Spinal cord (tissue), 10 donors: ENCODE measurements around the gene AFF3. TPM values are rescaled to one million over a fixed set of nuclear protein-coding genes. Genes with fewer than 3 reads are reported as not detected.
A peak's percentile ranks its signal among the peaks of the same experiment; 100 is the strongest.

ENCODE experiments used
- DNase-seq, 6 donors: peaks; one replicate each; pipeline versions ENCODE4 v3.0.0 to v3.0.0-alpha.2; 2013 to 2015; ENCODE audit warnings: low spot score in 6 of 6, low read depth in 4 of 6
- H3K27ac ChIP-seq: one replicate; pipeline ENCODE4 v1.5.1; 2013; ENCODE audit warnings: low read depth, low read length, control low read depth
- H3K27me3 ChIP-seq: one replicate; pipeline ENCODE4 v1.6.1; 2013; ENCODE audit warnings: low read length; ENCODE audit not compliant: control insufficient read depth, insufficient read depth
- H3K36me3 ChIP-seq: one replicate; pipeline ENCODE4 v1.6.1; 2013; ENCODE audit warnings: low read length; ENCODE audit not compliant: control insufficient read depth, insufficient read depth
- H3K4me1 ChIP-seq: one replicate; pipeline ENCODE4 v1.6.1; 2013; ENCODE audit warnings: low read length; ENCODE audit not compliant: control insufficient read depth, insufficient read depth
- H3K4me3 ChIP-seq: one replicate; pipeline ENCODE4 v1.5.1; 2013; ENCODE audit warnings: low read depth, low read length, control low read depth
- H3K9me3 ChIP-seq: one replicate; pipeline ENCODE4 v1.6.1; 2013; ENCODE audit warnings: low read length; ENCODE audit not compliant: control insufficient read depth, insufficient read depth
- WGBS: methylation state at CpG from one replicate; pipeline ENCODE4 v1.1.5; 2013; ENCODE audit warnings: missing lambda C conversion rate; ENCODE audit not compliant: insufficient coverage; 5-methylcytosine and 5-hydroxymethylcytosine counted together
- polyA plus RNA-seq, 2 donors: library from polyadenylated mRNA; unstranded; fragments of 120-200 nt; gene quantifications; one replicate each; pipeline ENCODE4 v1.2.1, GENCODE V29; 2013; ENCODE audit not compliant: insufficient read length in 2 of 2
- total RNA-seq, 2 donors: library from RNA; depleted of rRNA in 1 of 2; stranded (reverse); fragments of 120-200 nt in 1 of 2; fragments of >200 nt in 1 of 2; gene quantifications; one replicate each; pipeline versions ENCODE4 v1.2.3 to v1.2.4, GENCODE V29; 2013 to 2014
- donor health status: healthy.

AFF3 gene
- total and polyA plus RNA-seq, 4 donors, result 31.5 to 44.6 (median 42.4) TPM

- H3K4me1 ChIP-seq, result peaks cover 9% of the 10 kb centered on the region
- no peaks in the 10 kb centered on the region for H3K9me3 ChIP-seq
- no peak overlapping the region for H3K4me3 ChIP-seq
- no peaks in the 10 kb centered on the region for H3K36me3 ChIP-seq
- WGBS, result 76% methylated on average over 7 of the region's 9 CpGs
- DNase-seq, result no peak
- H3K27me3 ChIP-seq, result no peaks in the 10 kb centered on the region
- no peak overlapping the region for H3K27ac ChIP-seq
These were observed 490.3 kb downstream of the AFF3 start for GRCh38 chr2:99651930-99652670.

- Histone ChIP-seq H3K27me3 (no peaks in the 10 kb centered on the region), H3K4me1 (peaks cover 19% of the 10 kb centered on the region), H3K4me3 (no peak overlapping the region), H3K27ac (peak overlapping the region; percentile 50), H3K9me3 (no peaks in the 10 kb centered on the region), H3K36me3 (no peaks in the 10 kb centered on the region)
- DNase-seq, result peak in 2 of 6 donors; percentile 57 to 64
- 67% methylated on average over 1 of the region's 13 CpGs for WGBS
These were observed 493.2 kb downstream of the AFF3 start for GRCh38 chr2:99648906-99649789.

GRCh38 chr2:99648178-99648844, 494.1 kb downstream of the AFF3 start:
- Histone ChIP-seq H3K36me3 (no peaks in the 10 kb centered on the region), H3K4me1 (peaks cover 27% of the 10 kb centered on the region), H3K27ac (peak overlapping the region; percentile 51), H3K4me3 (no peak overlapping the region), H3K9me3 (no peaks in the 10 kb centered on the region), H3K27me3 (no peaks in the 10 kb centered on the region)
- peak in 2 of 6 donors; percentile 78 to 90 for DNase-seq
- WGBS, result no CpG with 5 or more reads among the region's 4 CpGs

GRCh38 chr2:99645960-99646359, 496.4 kb downstream of the AFF3 start:
- H3K4me3 ChIP-seq, result no peak overlapping the region
- DNase-seq, result no peak
- H3K27ac ChIP-seq, result peak overlapping the region; percentile 33
- H3K4me1 ChIP-seq, result peaks cover 30% of the 10 kb centered on the region
- H3K36me3 ChIP-seq, result no peaks in the 10 kb centered on the region
- 80% methylated on average over 1 of the region's 2 CpGs for WGBS
- H3K27me3 ChIP-seq, result no peaks in the 10 kb centered on the region
- H3K9me3 ChIP-seq, result no peaks in the 10 kb centered on the region

- H3K27me3 ChIP-seq, result no peaks in the 10 kb centered on the region
- H3K4me3 ChIP-seq, result no peak overlapping the region
- peak overlapping the region; percentile 15 for H3K27ac ChIP-seq
- H3K9me3 ChIP-seq, result no peaks in the 10 kb centered on the region
- peak in 2 of 6 donors; percentile 81 to 87 for DNase-seq
- 23% methylated on average over 3 of the region's 5 CpGs for whole genome bisulfite sequencing
- H3K36me3 ChIP-seq, result no peaks in the 10 kb centered on the region
- H3K4me1 ChIP-seq, result peaks cover 26% of the 10 kb centered on the region
These were observed 498.0 kb downstream of the AFF3 start for GRCh38 chr2:99644419-99644787.

GRCh38 chr2:99643787-99644418, 498.5 kb downstream of the AFF3 start:
- WGBS, result 35% methylated on average over 2 of the region's 9 CpGs
- H3K27ac ChIP-seq, result peak overlapping the region; percentile 15

GRCh38 chr2:99641999-99642398, 500.4 kb downstream of the AFF3 start:
- H3K27ac ChIP-seq, result no peak overlapping the region
- H3K27me3 ChIP-seq, result no peaks in the 10 kb centered on the region
- no peak overlapping the region for H3K4me3 ChIP-seq
- no peak for DNase-seq
- H3K9me3 ChIP-seq, result no peaks in the 10 kb centered on the region
- no CpG with 5 or more reads among the region's 4 CpGs for WGBS
- H3K4me1 ChIP-seq, result peaks cover 24% of the 10 kb centered on the region
- H3K36me3 ChIP-seq, result no peaks in the 10 kb centered on the region

More at GRCh38 chr2:99643787-99644418, 498.5 kb downstream of the AFF3 start:
- Histone ChIP-seq H3K4me1 (peaks cover 26% of the 10 kb centered on the region), H3K36me3 (no peaks in the 10 kb centered on the region), H3K9me3 (no peaks in the 10 kb centered on the region), H3K27me3 (no peaks in the 10 kb centered on the region), H3K4me3 (no peak overlapping the region)
- peak in 2 of 6 donors; percentile 84 to 88 for DNase-seq

- Histone ChIP-seq H3K27me3 (no peaks in the 10 kb centered on the region), H3K4me3 (no peak overlapping the region), H3K9me3 (no peaks in the 10 kb centered on the region), H3K27ac (no peak overlapping the region), H3K4me1 (peaks cover 37% of the 10 kb centered on the region), H3K36me3 (peaks cover 3% of the 10 kb centered on the region)
- WGBS, result 77% methylated on average over 4 of the region's 5 CpGs
- DNase-seq, result peak in 1 of 6 donors; percentile 68
These were observed 501.7 kb downstream of the AFF3 start for GRCh38 chr2:99640635-99641151.

GRCh38 chr2:99638791-99639190, 503.6 kb downstream of the AFF3 start:
- no peaks in the 10 kb centered on the region for H3K27me3 ChIP-seq
- H3K36me3 ChIP-seq, result peaks cover 3% of the 10 kb centered on the region
- H3K27ac ChIP-seq, result no peak overlapping the region
- H3K9me3 ChIP-seq, result no peaks in the 10 kb centered on the region
- no peak for DNase-seq
- WGBS, result no CpG with 5 or more reads among the region's 4 CpGs
- no peak overlapping the region for H3K4me3 ChIP-seq
- peaks cover 26% of the 10 kb centered on the region for H3K4me1 ChIP-seq
